Neural crest cell (in vitro differentiated cells): Measurements from ENCODE around the gene PARVA. TPM values are rescaled to one million over a fixed set of nuclear protein-coding genes. Genes with fewer than 3 reads are reported as not detected.

ENCODE experiments used
- DNase-seq: peaks from one replicate; pipeline ENCODE4 v3.0.0; 2021; ENCODE audit warnings: low read depth, mixed read lengths, low spot score
- H3K27ac Mint-ChIP-seq: one replicate; pipeline ENCODE4 v1.8.0; 2021; ENCODE audit warnings: mild to moderate bottlenecking, mixed read lengths; ENCODE audit not compliant: unreplicated experiment
- H3K27me3 Mint-ChIP-seq: 2 replicates; pipeline ENCODE4 v1.8.0; 2021; ENCODE audit warnings: low read depth, mild to moderate bottlenecking, mixed read lengths
- H3K36me3 Mint-ChIP-seq: 2 replicates; pipeline ENCODE4 v1.8.0; 2021; ENCODE audit warnings: low read depth, mild to moderate bottlenecking, mixed read lengths
- H3K4me1 Mint-ChIP-seq: 2 replicates; pipeline ENCODE4 v1.8.0; 2021; ENCODE audit warnings: mixed read lengths
- H3K4me3 Mint-ChIP-seq: one replicate; pipeline ENCODE4 v1.8.0; 2021; ENCODE audit warnings: mild to moderate bottlenecking, mixed read lengths
- H3K9me3 Mint-ChIP-seq: 2 replicates; pipeline ENCODE4 v1.8.0; 2021; ENCODE audit warnings: mixed read lengths
- CTCF ChIP-seq: fragments of 200-600 bp; sonication (generic); conservative IDR thresholded peaks from 2 replicates; pipeline ENCODE4 v1.5.0; 2021; ENCODE audit warnings: antibody characterized with exemption, mild to moderate bottlenecking
- total RNA-seq: library from RNA; stranded (reverse); gene quantifications from 2 replicates; pipeline ENCODE4 v1.2.1, GENCODE V29; 2021

Gene PARVA
- total RNA-seq, 1 donor from 2014 or later, result 36.2 TPM

- no peak for DNase-seq
- Mint-ChIP-seq H3K27ac (peak overlapping the region; percentile 36), H3K9me3 (no peaks in the 10 kb centered on the region), H3K27me3 (no peaks in the 10 kb centered on the region), H3K36me3 (peaks cover 9% of the 10 kb centered on the region), H3K4me3 (peak overlapping the region; percentile 2), H3K4me1 (peaks cover 27% of the 10 kb centered on the region)
- TF ChIP-seq CTCF, result no peak
Observed at GRCh38 chr11:12472401-12473005, 95.1 kb downstream of the PARVA start.

DNA sequence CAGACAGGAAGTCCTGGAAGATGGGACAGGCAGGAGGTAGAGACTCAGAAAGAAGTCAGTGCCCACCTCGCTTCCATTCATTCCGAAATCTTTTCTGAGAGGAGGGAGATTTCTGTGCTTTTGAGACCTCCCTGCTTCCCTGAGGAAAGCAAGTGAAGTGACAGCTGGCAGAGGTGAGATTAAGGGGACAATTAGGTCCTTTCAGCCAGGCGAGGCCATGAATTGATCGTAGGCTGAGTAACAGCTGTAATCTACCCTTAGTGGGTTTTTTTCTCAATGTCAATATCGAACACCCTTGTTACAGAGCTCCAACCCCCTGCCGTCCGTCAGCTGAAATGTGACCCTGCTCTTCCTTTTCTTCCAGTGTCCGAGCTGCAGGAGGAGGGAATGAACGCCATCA, 96.0 kb downstream of the PARVA start:
- no peak for DNase-seq
- TF ChIP-seq CTCF, result no peak
- peak overlapping the region; percentile 36 for H3K27ac Mint-ChIP-seq
- H3K9me3 Mint-ChIP-seq, result no peaks in the 10 kb centered on the region
- peaks cover 27% of the 10 kb centered on the region for H3K4me1 Mint-ChIP-seq
- no peaks in the 10 kb centered on the region for H3K27me3 Mint-ChIP-seq
- no peak overlapping the region for H3K4me3 Mint-ChIP-seq
- H3K36me3 Mint-ChIP-seq, result peaks cover 9% of the 10 kb centered on the region

- Mint-ChIP-seq H3K27me3 (no peaks in the 10 kb centered on the region), H3K9me3 (no peaks in the 10 kb centered on the region), H3K4me3 (no peak overlapping the region), H3K4me1 (peaks cover 27% of the 10 kb centered on the region), H3K27ac (peak overlapping the region; percentile 31), H3K36me3 (peaks cover 9% of the 10 kb centered on the region)
- DNase-seq, result no peak
- no peak for TF ChIP-seq CTCF
Observed at GRCh38 chr11:12474871-12475270, 97.5 kb downstream of the PARVA start.

DNA sequence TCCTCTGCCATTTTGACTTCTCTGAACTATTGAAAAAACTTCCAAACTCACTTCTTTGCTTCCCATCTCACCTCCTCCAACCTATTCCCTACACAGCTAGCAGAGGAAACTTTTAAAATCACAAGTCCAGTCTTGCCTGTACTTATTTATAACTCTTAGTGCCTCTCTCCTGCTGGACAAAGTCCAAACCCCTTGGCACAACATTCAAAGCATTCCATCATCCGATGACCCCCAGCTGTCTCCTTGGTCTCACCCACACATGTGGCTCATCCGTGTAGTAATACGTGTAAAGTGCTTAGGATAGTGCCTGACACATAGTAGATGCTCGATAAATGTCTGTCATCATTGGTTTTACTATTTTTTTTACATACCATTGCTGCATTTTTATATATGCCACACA, 101.4 kb downstream of the PARVA start:
- Mint-ChIP-seq H3K9me3 (no peaks in the 10 kb centered on the region), H3K4me3 (no peak overlapping the region), H3K4me1 (peaks cover 5% of the 10 kb centered on the region), H3K27ac (no peak overlapping the region), H3K36me3 (peaks cover 9% of the 10 kb centered on the region), H3K27me3 (no peaks in the 10 kb centered on the region)
- no peak for DNase-seq
- no peak for TF ChIP-seq CTCF

GRCh38 chr11:12480401-12480800, 103.0 kb downstream of the PARVA start:
- no peak for DNase-seq
- no peaks in the 10 kb centered on the region for H3K4me1 Mint-ChIP-seq
- H3K9me3 Mint-ChIP-seq, result no peaks in the 10 kb centered on the region
- H3K27me3 Mint-ChIP-seq, result no peaks in the 10 kb centered on the region
- no peak overlapping the region for H3K27ac Mint-ChIP-seq
- H3K4me3 Mint-ChIP-seq, result no peak overlapping the region
- TF ChIP-seq CTCF, result no peak
- H3K36me3 Mint-ChIP-seq, result peaks cover 8% of the 10 kb centered on the region
